Measurements from ENCODE around the gene CES2. TPM values are rescaled to one million over a fixed set of nuclear protein-coding genes. Genes with fewer than 3 reads are reported as not detected.

Gene CES2
- total and polyA plus RNA-seq, 2 of the 8 experiments (the other 6 are each of a cell fraction or from before 2014, with no cell fraction given) = 8.6 to 14.7 TPM

DNA sequence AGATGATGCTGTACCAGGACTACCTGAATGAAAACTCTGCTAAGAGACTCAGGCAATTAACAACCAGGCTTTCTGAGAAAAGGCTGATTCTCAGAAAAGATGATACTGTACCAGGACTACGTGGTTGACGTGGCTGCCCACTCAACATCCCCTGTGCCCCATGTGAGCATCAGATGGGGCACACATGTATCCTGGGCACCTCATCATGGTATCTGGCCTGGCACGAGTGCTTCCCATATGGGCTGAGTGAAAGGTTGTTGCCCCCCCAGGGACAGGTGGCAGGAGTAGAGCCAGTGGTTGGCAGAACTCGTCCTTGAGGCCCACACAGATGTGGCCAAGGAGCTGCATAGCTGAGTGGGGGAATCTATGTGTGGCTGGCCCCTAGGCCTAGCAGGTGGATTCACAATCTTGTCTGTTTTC lies 49.6 kb downstream of the CES2 start:
- Histone ChIP-seq H3K9ac (replicated peaks in 1 of 4; ENCODE audit: extremely low read depth in 1 of 4, low read depth in 3 of 4, low read length in 3 of 4) (no peak overlapping the region), H3K4me2 (ENCODE audit: insufficient read depth in 1 of 2, low read depth in 2 of 2, low read length in 2 of 2) (no peak overlapping the region), H4K20me1 (replicated peaks in 1 of 2; ENCODE audit: control insufficient read depth in 1 of 2, insufficient read depth in 2 of 2, low read length in 2 of 2) (no peaks in the 10 kb centered on the region), H3K18ac (ENCODE audit: extremely low read depth, low read length) (no peak overlapping the region), H3K4me1 (replicated peaks in 1 of 4; ENCODE audit: control insufficient read depth in 3 of 4, insufficient read depth in 4 of 4, low read length in 3 of 4) (no peaks in the 10 kb centered on the region), H2AK5ac (ENCODE audit: low read depth, low read length) (no peak overlapping the region), H3K4ac (replicated peaks; ENCODE audit: insufficient read length, low read depth, low read length) (no peak overlapping the region), H3K9me3 (ENCODE audit: insufficient read depth in 2 of 2, low read depth in 1 of 2, low read length in 1 of 2) (no peaks in the 10 kb centered on the region), H4K8ac (ENCODE audit: extremely low read depth, insufficient read depth, low read length) (no peak overlapping the region), H4K91ac (replicated peaks; ENCODE audit: insufficient read length, low read length) (no peak overlapping the region), H3K36me3 (ENCODE audit: control insufficient read depth in 2 of 4, insufficient read depth in 4 of 4, low read length in 3 of 4) (no peaks in the 10 kb centered on the region), H2BK20ac (ENCODE audit: low read length) (no peak overlapping the region), H2AFZ (ENCODE audit: low read length) (no peak overlapping the region), H3K56ac (replicated peaks; ENCODE audit: insufficient read length, low read depth, low read length) (no peak overlapping the region), H2BK5ac (ENCODE audit: low read depth, low read length) (no peak overlapping the region), H3K79me1 (ENCODE audit: low read depth, low read length) (no peaks in the 10 kb centered on the region), H3K23me2 (ENCODE audit: low read depth, low read length) (no peaks in the 10 kb centered on the region), H2BK15ac (ENCODE audit: low read length) (no peak overlapping the region), H3K23ac (ENCODE audit: insufficient read length) (no peak overlapping the region), H3K4me3 (ENCODE audit: extremely low read depth in 1 of 4, insufficient read depth in 2 of 4, low read depth in 3 of 4, low read length in 4 of 4) (no peak overlapping the region), H4K5ac (ENCODE audit: insufficient read length, low read depth, low read length) (no peak overlapping the region), H3K27ac (ENCODE audit: low read depth, low read length) (no peak overlapping the region), H2BK120ac (replicated peaks; ENCODE audit: low read depth, low read length) (no peak overlapping the region), H2BK12ac (ENCODE audit: low read depth, low read length) (no peak overlapping the region), H3K14ac (ENCODE audit: insufficient read length) (no peak overlapping the region), H3K79me2 (ENCODE audit: control insufficient read depth in 1 of 2, insufficient read depth in 2 of 2, low read length in 2 of 2) (no peaks in the 10 kb centered on the region), H3K27me3 (replicated peaks in 1 of 4; ENCODE audit: control insufficient read depth in 3 of 4, extremely low read depth in 1 of 4, insufficient read depth in 3 of 4, low read length in 3 of 4) (no peaks in the 10 kb centered on the region)
- FAIRE-seq (no peak), DNase-seq (ENCODE audit: low read depth in 1 of 2, low spot score in 2 of 2) (no peak)
- 88% methylated on average over 4 of the region's 4 CpGs; no CpG with 5 or more reads in 1 of the 2 experiments for WGBS, 2 experiments (ENCODE audit: extremely low coverage in 1 of 2, insufficient coverage in 1 of 2, insufficient read length in 1 of 2, insufficient replicate concordance in 2 of 2, low coverage in 1 of 2, low lambda C conversion rate in 2 of 2, missing lambda C conversion rate in 1 of 2)
- POLR2A ChIA-PET (ENCODE audit: partially characterized antibody) = no interaction called here
- CTCF ChIA-PET (ENCODE audit: partially characterized antibody) = interaction anchor here (0.5 to 2.6 kb wide), 7 partner anchors 11 to 166 kb away, joined by 3 to 9 read pairs (median 3); partner anchors contain the start of gene B3GNT9
- TF ChIP-seq, protein P1, sequence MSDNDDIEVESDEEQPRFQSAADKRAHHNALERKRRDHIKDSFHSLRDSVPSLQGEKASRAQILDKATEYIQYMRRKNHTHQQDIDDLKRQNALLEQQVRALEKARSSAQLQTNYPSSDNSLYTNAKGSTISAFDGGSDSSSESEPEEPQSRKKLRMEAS (IDR thresholded peaks at IDR 0.05) = no peak
- TF ChIP-seq YY1 (IDR thresholded peaks at IDR 0.05; ENCODE audit: low read depth, low read length) (no peak), CREB1 (IDR thresholded peaks at IDR 0.05) (no peak), RXRA (IDR thresholded peaks at IDR 0.05; ENCODE audit: insufficient read depth, low read depth, low read length) (no peak), SP1 (IDR thresholded peaks at IDR 0.05; ENCODE audit: low read depth, low read length) (no peak), KDM1A (IDR thresholded peaks at IDR 0.05; ENCODE audit: borderline replicate concordance, low read length) (no peak), CHD2 (IDR thresholded peaks at IDR 0.05; ENCODE audit: low read length) (no peak), EP300 (IDR thresholded peaks at IDR 0.05; ENCODE audit: borderline replicate concordance in 1 of 2, low read depth in 2 of 2, low read length in 2 of 2) (no peak), SP4 (IDR thresholded peaks at IDR 0.05; ENCODE audit: low read length) (no peak), TAF1 (IDR thresholded peaks at IDR 0.05; ENCODE audit: low read depth, low read length) (no peak), JUND (IDR thresholded peaks at IDR 0.05; ENCODE audit: low read length) (no peak), JUN (IDR thresholded peaks at IDR 0.05; ENCODE audit: low read depth, low read length) (no peak), SUZ12 (IDR thresholded peaks at IDR 0.05; ENCODE audit: low read length) (no peak), POU5F1 (IDR thresholded peaks at IDR 0.05; ENCODE audit: low read depth, low read length) (no peak), BCL11A (IDR thresholded peaks at IDR 0.05; ENCODE audit: low read depth in 2 of 2, low read length in 2 of 2) (no peak), POLR2AphosphoS5 (IDR thresholded peaks at IDR 0.05; ENCODE audit: low read depth, low read length) (no peak), SIX5 (IDR thresholded peaks at IDR 0.05; ENCODE audit: low read depth, low read length) (no peak)

Measured in H1 (cell line).